Astrocyte (in vitro differentiated cells and primary cell): ENCODE results near the gene GLYAT. TPM values are rescaled to one million over a fixed set of nuclear protein-coding genes. Genes with fewer than 3 reads are reported as not detected.

ENCODE experiments used
- total RNA-seq: library from RNA; stranded (reverse); gene quantifications from 2 replicates; pipeline ENCODE4 v1.2.1, GENCODE V29; 2021

Gene GLYAT
- total RNA-seq, 1 donor from 2014 or later, result not detected

Other genes starting within 250 kb of the GLYAT start
- gene OR5B21, start 223.8 kb downstream of the GLYAT start, total RNA-seq, result not detected in 2 replicates
- 3.6 and 3.7 TPM in 2 replicates for gene LPXN, start 156.1 kb downstream of the GLYAT start, total RNA-seq
- 38.1 and 40.1 TPM in 2 replicates for gene ZFP91, start 152.9 kb downstream of the GLYAT start, total RNA-seq
- 1.4 and 1.7 TPM in 2 replicates for gene CNTF, start 109.3 kb downstream of the GLYAT start, total RNA-seq
- gene GLYATL2, start 112.8 kb upstream of the GLYAT start, total RNA-seq, result not detected in 2 replicates
- 0.41 TPM in 1 of 2 replicates, not detected in the other for gene GLYATL1, start 207.5 kb upstream of the GLYAT start, total RNA-seq